Activated CD4-positive, alpha-beta T cell treated with anti-CD3 and anti-CD28 coated beads for 4 hours (primary cell): ENCODE measurements around the gene ITGA8.
"Not testable (repeated sequence)": the region's sequence is repeated elsewhere in the genome, so short reads cannot be mapped to it uniquely, and the experiment has no call there.

Experiments
- DNase-seq, 2 donors: peaks; one replicate each; pipeline ENCODE4 v3.0.0-alpha.2; 2020

The ITGA8 gene

DNA sequence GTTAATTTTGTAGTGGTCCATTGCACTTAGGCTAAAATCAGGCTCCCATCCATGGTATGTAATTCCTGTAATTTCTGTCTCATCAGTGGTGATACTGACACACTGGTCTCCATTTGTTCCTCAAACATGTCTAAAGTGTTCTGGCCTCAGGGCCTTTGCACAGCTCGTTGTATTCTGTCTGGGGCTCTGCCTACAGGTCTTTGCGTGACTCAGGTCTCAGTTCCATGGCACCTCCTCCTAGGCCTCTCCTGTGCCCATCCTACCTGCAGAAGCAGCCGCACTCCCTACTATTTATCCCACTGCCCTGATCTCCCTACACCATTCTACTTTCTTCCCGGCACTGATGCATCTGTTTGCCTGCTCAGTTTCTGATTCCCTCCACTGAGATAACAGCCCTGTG lies 173.8 kb downstream of the ITGA8 start:
- DNase-seq: no peak

DNA sequence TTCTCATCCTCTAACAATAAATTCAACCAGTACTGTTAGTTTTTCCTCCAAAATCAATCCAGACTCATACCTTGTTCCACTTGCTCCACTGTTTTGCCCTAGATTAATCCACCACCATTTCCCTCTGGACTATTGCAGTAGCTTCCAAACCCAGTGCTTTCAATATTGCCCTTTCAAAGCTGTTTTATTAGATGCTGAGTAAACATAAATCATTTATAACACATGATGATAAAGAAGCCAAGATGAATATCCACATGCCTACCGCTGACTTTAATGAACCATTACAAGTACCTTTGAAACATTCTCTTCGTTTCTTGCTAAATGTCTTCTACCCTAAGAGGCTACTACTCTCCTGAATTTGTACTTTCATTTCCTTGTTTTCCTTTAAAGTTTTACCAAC lies 174.5 kb downstream of the ITGA8 start:
- DNase-seq: no peak

DNA sequence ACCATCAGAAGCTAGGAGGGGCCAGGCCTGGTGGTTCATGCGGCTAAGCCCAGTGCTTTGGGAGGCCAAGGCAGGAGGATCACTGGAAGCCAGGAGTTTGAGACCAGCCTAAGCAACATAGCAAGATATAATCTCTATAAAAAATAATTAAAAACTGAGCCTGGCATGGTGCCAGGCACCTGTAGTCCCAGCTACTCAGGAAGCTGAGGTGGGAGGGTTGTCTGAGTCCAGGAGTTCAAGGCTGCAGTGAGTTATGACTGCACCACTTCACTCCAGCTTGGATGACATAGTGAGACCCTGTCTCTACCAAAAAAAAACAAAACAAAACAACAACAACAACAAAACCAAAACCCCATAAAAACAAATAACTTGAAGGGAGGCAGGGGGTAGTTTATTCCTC lies 175.7 kb downstream of the ITGA8 start:
- DNase-seq: no peak

- DNase-seq: no peak
These were observed 176.9 kb downstream of the ITGA8 start for GRCh38 chr10:15542817-15543216.

DNA sequence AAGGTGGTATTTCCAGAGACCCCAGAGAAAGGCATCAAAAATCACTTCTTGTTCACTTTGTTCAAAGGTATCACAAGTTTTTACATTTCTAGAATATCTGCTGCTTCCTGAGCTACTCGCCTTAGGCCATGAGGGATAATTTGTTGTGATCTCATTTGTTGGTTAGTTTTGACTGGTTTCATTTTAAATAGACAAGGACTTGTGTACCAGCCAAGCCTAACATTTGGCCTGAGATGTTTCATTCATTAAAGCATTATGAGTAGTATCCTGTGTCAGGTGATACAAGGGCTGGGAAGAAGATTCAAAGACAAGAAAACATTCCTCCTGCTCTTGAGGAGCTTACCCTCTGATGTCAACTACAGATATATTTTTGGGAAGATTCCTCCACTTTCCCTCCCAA lies 178.3 kb downstream of the ITGA8 start:
- no peak for DNase-seq

GRCh38 chr10:15540727-15541126 lies 179.0 kb downstream of the ITGA8 start:
- DNase-seq: no peak

DNA sequence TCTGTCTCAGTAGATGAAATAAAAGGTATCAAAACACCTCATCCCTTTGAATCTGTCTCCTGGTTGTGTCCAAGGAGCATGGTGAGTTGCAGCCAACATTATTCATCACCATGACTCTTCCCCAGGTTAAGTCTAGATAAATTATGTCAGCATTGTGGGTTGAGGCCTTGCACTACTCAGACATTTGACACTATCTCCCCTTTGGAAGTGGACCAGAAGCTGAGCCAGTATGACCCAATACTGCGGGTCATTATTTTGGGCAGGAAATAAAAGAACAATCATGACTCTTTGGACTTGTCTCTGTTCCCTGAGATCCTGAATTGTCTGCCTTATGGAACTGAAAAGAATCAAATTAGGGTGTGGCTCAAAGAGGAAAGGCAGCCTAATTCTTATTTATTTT lies 180.5 kb downstream of the ITGA8 start:
- no peak for DNase-seq

GRCh38 chr10:15534928-15535538 lies 184.7 kb downstream of the ITGA8 start:
- not testable (repeated sequence) for DNase-seq

GRCh38 chr10:15531927-15532722 lies 187.6 kb downstream of the ITGA8 start:
- DNase-seq: no peak

DNA sequence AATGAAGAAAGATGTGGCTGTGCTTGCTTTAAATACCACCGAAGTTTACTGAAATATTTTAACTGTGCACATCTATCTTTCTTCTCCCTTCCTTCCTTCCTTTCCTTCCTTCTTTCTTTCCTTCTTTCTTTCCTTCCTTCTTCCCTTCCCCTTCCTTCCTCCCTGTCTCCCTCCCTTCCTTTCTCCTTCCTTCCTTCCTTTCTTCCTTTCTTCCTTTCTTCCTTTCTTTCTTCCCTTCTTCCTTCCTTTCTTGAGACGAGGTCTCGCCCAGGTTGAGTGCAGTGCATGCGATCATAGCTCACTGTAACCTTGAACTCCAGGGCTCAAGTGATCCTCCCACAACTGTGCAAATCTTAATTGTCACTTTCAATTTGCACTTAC lies 190.9 kb downstream of the ITGA8 start:
- no peak for DNase-seq

- no peak for DNase-seq
These were observed 193.0 kb downstream of the ITGA8 start for GRCh38 chr10:15526754-15527153.

GRCh38 chr10:15521328-15521903 lies 198.3 kb downstream of the ITGA8 start:
- DNase-seq: no peak

GRCh38 chr10:15518250-15518649 lies 201.5 kb downstream of the ITGA8 start:
- no peak for DNase-seq

GRCh38 chr10:15516256-15517085 lies 203.3 kb downstream of the ITGA8 start:
- no peak for DNase-seq

DNA sequence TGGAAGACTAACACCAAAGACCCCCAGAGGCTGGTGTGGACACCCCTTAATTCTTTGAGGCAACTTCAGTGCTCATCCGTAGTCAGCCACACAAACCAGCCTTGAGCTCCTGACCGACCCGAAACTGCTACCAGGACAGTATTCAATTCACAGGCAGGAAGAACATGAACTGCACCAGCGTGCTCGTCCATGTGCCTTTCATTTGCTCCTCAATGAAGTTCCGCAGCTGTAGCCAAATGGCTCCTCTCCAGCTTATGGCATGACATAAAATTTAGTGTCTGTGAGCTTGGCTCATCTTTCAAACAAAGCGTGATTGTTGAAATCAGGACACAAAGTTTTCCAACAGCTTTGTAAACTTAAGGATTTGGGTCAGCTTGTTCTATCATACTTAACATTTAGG lies 204.5 kb downstream of the ITGA8 start:
- DNase-seq: no peak

DNA sequence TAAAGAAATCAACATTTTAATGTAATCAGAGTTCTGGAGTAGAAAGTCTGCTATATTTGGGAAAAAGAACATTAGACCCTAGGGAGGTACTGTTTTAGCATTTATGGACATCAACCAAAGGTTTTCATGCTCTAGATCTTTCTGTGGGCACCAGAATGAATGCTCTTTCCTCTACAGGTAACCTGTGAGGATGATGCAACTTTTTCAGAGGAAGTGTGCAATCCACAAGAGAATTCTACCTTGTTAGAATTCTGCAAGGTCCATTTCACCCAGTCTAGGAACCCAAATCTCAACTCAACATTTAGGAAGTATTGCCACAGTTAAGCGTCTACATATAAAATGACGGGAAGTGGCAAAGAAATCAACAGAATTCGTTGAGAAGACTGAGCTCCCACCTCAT lies 208.8 kb downstream of the ITGA8 start:
- DNase-seq: no peak

- no peak for DNase-seq
These were observed 214.4 kb downstream of the ITGA8 start for GRCh38 chr10:15505329-15505728.

DNA sequence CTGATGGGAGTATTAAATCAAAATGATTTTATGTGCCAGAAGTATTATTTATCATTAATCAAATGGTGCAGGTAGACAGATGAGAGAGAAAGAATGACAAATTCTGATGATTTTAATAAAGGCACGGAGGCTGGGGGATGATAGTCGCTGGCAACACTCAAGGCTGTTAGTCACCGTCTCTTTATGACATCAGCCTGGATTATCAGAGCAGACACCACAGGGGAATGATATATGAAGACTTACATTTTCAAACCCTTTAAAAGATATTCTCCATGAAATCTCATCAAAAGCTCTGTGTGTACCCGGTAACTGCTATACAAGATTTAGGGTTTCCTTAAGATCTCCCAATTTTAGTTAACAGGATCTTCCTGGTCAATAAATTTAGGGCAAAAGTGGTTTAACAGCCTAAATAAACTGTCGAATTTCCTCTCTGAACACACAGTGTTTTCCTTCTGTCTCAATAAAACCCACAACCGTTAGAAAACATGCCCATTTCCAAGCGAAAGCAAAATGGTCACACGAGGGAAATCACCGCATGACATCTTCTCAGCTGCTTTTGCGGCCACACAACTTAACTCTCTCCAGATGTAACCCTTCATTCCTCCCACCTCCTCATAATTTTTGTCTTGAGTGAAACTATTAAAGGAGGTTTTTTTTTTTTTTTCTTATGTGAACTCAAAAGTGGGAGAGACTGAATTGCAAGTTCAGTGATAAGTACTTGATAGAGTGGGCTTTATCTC lies 215.5 kb downstream of the ITGA8 start:
- DNase-seq: no peak

DNA sequence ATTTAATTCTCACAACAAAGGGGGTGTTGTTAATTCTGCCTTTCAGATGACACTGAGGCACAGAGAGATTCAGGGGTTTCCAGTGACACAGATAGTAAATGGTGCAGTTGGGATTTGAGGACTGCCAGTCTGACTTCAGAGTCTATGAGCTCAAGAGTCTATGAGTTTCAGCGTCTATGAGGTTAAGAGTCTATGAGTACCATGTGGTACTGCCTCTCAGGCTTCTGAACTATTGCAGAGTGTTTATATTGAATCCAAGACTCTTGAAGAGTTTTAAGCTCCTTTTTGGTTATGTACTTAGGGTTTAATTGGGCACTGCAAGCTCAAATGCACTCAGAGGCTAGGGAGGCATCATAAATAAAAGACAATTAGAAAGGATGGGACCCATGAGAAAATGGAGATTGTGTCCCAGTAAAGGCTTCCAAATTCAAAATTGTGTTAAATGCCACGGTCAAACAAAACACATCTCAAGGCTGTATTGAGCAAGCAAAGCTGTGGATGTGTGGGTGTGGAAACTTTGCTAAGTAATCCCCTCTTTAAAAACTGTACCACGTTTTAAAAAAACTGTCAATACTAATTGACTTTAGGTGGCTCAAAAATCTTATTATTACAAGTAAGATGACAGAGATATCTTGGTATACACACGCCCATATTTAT lies 224.7 kb downstream of the ITGA8 start:
- DNase-seq: no peak

DNA sequence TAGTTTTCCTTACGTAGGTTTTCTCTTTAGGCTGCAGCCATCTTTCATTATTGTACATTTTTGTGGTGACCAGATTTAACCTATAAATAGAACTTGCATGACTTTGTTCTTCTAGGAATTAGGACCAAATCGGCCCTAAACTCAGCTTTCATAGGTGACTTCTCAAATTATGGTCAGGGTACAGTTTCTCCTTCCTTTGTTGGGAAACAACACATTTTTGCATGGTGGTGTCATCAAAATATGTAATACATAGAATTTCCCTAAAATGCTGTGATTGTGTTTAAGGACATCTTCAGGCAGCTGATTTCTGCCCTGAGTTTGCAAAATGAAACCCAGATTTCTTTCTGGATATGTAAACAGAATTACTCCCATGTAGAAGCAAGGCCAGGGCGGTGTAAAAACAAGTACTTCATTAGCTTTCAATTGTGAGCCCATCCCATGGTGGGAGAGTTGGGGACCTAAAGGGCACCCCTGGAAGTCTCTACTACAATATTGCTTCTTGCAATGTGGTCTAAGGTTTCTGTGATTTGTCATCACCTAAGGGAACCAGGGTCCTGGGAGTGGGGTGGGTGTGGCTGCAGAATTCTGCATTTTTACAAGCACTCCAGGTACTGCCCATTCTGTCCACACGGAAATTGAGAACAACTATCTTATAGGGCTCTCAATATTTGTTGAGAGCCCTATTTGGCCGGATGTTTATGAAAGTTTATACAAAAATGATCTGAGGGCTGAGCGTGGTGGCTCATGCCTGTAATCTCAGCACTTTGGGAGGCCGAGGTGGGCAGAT lies 227.7 kb downstream of the ITGA8 start:
- no peak for DNase-seq

- no peak for DNase-seq
These were observed 230.3 kb downstream of the ITGA8 start for GRCh38 chr10:15489431-15489830.
